HG02623 (cell line): ENCODE results near the gene OR6N2.

ENCODE experiments used
- ATAC-seq: cut with Tn5 transposase; IDR thresholded peaks from one replicate; pipeline ENCODE4 v1.9.1; 2021; ENCODE audit warnings: moderate library complexity; ENCODE audit not compliant: unreplicated experiment

OR6N2 gene, protein sequence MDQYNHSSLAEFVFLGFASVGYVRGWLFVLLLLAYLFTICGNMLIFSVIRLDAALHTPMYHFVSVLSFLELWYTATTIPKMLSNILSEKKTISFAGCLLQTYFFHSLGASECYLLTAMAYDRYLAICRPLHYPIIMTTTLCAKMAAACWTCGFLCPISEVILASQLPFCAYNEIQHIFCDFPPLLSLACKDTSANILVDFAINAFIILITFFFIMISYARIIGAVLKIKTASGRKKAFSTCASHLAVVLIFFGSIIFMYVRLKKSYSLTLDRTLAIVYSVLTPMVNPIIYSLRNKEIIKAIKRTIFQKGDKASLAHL

DNA sequence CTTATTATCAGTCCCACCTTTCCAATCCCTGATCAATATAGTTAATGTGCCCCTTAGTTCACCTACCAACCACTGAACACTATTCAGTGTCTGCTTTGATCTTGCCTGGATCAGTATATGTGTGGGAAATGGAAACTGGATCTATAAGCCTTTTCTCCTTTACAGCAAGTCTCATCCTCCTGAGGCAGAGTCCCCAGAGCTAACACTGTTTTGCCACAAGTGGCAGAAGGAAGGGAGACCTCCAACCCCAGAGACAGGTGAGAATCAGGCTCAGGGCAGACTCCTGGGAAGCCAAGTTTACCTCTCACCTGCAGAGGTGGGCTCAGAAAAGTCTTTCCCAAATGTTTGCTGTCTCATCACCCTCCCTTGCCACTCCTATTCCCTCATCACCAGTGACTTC, at the start of gene OR6N2:
OR6N2 (minus strand) TSS at position 101 of the 400 bp plus-strand sequence. CDS start 3,569 bp downstream, outside the sequence.
- no peak for ATAC-seq

DNA sequence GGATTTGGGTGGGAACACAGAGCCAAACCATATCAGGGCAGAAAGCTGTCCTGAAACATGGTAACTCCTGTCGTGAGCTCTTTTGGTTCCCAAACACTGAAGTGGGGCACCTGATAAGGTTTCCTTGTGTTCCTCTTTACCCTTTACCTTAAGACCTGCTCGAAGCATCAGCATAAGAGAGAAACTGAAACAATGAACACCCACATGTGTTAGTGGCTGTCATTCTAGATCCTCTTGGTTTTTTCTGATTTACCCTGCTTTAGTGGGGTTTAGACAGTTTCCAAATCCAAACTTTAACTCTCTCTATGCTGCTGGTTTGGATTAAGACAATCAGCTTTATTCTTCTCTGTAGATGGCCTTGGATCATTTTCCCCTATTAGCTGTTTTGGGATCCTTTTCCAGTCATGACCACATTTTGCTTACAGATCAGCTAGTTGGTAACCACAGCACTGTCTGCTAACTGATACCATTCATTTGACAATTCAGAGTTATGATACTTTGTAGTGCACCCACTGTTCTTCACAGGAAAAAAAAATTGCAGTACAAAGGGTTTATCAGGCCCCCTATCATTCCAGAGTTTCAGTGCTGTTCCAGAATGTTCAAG, 49.2 kb upstream of the OR6N2 start:
- peak; percentile 49 for ATAC-seq

DNA sequence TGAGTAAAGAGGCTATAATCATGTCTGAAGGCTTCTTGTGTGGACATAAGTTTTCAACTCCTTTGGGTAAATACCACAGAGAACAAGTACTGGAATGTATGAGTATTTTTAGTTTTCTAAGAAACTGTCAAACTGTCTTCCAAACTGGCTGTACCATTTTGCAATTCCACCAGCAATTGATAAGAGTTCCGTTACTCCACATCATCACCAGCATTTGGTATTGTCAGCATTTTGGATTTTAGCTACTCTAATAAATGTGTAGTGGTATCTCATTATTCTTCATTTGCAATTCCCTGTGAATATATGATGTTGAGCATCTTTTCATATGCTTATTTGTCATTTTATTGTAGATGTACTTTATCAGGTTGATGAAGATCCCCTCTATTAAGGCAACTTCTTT, 40.7 kb upstream of the OR6N2 start:
- ATAC-seq, result no peak

DNA sequence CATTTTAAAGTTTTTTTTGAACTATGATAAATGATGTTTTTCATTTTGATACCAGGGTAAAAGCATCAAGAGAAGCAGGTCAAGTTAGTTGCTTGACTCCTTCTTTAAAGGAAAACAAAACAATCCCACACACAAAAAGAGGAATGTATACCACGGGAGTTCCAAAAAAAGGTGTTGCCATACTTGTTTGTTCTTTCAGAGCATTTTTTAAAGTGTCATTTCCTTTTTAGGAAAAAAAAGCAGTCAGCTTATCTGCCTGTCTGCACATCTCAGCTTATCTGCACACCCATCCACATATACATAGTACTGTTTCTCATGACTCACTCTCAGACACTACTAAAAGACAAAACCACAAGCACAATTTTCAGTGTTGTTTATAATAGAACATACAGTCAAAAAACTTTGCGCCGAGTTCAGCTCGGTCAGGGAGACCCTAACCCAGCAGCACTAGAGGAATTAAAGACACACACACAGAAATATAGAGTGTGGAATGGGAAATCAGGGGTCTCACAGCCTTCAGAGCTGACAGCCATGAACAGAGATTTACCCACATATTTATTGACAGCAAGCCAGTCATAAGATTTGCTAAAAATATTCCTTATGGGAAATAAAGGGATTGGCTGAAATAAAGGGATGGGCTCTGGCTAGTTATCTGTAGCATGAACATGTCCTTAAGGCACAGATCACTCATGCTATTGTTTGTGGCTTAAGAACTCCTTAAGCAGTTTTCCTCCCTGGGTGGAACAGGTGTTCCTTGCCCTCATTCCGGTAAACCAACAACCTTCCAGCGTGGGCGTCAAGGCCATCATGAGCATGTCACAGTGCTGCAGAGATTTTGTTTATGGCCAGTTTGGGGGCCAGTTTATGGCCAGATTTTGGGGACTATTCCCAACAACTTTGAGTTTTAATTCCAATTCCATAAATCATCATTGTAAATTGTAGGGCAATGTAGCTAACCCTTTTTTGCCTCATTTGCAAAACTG, 38.7 kb upstream of the OR6N2 start:
- peak; percentile 89 for ATAC-seq

DNA sequence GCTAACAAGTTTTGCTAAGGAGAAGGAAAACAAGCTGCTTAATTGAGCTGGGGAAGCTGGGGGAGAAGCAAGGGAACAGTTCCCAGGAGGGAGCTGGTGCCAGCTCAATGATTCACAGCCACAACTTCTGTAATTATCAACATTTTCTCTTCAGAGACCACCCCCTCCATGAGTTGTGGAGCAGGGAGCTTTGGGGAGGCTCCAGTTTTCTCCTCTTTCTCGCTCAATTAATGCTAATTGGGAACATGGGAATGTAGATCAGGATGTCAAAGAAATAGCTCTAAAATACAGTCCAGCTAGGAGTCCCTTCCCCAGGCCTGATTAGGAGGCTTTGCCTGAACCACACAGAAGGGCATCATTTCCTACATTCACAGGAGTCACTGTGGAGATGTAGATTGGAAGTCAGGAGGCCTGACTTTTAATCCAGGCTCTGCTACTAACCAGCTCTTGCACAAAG, 38.0 kb upstream of the OR6N2 start:
- no peak for ATAC-seq

DNA sequence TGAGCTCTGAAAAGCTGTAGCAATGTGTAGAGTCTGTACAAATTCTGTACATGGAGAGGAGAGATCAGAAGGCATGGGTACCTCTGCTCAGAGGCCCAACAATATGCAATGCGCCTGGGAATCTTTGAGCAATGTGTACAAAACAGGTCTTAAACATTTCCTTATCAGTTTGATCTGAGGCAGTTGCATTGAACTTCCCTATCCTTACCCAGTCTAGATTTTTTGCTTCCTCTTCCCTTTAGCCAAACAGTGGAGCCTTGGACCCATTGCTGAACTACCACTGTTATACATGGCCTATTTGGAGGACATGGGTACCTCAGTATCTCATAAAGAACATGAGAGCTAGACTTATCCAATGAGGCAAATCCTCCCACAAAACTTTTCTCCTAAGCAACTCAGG, 37.6 kb upstream of the OR6N2 start:
- no peak for ATAC-seq

DNA sequence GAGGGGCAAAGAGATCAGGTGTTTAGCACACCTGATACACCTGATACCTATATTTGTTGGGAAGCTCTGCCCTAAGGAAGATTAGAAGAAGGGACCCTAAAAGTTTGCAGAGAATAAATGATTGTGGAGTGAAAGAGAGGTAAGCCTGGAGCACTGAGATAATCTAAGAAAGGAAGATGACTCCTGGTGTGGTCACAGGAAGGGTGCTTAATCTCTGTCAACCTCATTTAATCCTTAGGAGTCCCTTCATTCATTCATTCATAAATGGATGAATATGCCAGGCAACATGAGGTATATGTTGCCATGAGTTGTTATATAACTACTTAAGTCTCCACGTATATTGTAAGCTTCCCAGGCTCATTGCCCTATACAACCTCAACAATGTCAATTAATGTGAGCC, 34.0 kb upstream of the OR6N2 start:
- no peak for ATAC-seq

DNA sequence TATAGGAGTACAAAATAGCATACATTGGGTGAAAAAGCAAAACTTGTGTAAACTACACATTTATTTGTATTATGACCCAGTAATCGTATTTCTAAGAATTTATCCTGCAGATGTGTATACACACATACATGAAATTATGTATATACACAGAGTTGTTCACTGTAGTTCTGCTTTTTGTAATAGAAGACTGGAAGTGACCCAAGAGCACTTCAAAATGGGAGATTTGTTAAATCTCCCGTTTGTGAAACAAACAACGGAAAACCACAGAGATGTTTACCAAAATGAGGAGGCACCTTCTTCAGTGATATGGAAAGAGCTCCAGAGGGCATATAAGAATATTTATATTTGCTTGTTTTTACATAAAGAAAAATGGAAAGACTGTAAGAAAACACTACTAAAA, 32.2 kb upstream of the OR6N2 start:
- ATAC-seq, result no peak

DNA sequence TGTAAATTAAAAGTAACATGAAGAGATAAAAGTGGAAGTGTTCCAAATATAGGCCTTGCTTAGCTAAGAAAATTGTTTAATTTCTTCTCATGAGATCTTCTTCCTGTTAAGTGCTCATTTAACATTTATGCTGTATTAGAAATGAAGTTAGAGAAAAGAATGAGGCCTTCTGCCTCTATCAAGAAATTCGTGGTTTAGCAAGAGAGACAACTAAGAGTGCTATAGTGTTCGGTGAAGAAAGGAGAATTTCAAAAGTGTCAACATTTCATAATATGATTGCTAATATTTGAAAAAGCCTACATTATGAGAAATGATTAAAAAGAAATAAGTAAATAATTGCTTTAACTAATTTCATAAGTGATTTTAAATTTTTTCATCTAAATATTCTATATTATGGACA, 31.3 kb upstream of the OR6N2 start:
- ATAC-seq, result no peak

DNA sequence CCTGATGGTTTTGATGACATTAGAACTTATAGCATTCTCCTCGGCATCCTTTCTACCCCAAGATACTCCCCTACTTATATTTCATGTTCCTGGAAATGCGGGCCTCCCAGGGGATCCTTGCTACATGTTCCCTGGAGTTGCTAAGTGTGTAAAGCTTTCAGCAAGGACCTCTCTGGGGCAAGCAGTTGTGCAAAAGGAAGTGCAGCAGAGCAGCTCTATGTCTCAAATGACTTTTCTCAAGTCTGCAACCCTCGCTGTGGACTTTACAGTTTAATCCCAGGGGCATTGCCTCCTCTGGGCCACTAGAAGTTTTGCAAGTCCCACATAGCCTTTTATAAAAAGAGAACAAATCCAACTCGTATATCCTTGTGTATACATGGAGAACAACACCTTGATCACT, 29.3 kb upstream of the OR6N2 start:
- no peak for ATAC-seq

DNA sequence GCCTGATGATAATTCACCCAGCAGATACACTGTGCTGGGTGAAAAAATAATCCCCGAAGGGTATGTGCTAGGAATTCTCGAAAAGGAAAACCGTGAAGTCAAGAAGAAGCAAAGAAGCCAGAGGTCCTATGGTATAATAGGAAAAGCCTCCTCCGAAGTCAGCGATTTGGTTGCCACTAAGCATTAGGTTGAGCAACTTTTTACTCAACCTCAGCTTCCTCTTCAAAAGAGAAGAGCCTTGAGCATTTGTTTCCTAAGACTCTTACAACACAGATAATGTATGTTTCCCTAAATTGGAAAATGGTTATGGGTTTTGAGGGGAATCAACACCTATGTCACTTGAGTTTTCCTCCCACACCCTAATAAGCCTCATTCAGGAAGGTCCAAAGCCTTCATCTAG, 28.9 kb upstream of the OR6N2 start:
- no peak for ATAC-seq

DNA sequence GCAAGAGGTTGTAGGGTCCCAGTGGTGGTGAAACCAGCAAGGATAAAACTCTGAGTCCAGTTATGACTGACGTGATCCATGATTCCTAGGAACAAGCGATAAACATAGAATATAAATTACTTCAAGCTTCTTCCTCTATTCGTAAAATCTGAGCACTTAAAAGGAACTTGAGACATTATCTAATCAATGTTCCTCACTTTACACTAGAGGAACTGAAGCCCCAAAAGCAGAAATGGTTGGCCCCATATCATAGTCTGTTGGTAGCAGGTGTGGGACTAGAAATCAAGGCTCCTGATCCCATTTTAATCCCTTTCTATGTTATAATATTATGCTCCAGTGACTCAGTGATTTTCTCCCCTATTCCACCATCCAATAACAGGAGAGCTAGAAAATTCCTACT, 28.3 kb upstream of the OR6N2 start:
- ATAC-seq, result no peak

DNA sequence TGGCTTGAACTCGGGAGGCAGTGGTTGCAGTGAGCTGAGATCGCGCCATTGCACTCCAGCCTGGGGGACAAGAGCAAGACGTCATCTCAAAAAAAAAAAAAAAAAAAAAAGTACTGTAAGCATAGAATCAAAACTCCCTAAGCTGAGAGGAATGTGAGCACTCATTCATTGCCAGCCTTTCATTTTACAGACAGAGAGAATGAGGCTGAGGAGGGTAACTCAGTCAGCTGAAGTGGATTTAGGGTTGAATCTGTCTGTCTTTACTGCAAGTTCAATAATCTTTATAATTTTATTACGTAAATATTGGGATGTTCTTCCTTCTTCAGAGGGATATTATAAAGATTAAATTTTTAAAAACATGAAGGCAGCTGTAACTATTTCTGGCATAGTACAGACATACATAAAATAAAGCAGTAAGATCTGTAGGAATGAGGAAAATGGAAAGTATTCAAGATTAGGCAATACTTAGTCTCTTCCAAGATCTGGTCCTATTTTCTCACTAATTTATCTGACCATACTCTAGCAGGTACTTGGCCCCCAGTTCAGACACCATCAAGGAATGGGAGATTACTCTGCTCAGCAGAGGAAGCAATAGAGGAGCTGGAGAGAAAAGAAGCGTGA, 26.0 kb upstream of the OR6N2 start:
- no peak for ATAC-seq

DNA sequence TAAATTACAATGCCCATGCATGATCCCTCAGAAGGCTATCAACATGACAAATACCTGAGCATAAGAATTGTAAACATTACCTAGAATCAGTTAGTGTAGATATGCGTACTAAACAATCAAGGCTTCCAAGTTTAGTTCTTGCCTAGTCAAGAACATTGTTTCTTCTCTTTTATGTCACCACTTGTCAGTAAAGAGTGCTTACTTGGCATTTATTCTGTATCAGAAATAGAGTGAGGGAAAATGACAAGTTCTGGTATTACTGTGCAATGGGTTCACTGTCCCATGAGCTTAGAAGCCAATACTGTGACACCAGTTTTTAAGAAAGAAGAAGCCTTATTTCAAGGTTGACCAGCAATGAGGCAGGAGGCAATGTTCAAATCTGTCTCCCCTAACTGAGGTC, 22.7 kb upstream of the OR6N2 start:
- ATAC-seq, result no peak

DNA sequence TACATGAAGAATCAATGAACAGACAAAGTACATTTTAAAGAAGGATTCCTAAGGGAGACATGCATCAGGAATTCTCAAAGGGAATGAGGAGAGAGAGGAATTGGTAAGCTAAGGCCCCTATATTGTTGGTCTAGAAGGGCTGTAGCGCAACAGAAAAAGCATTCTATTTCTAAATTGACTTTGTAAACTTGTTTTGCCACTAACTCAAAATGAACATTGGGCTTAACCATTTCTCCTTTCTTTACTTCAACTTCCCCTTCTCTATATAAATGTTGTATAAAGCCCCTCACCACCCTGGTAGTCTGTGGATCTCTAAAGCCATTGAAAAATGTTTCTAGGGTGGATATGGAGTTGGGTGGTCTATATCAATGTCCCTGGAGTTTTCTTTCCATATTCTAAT, 20.4 kb upstream of the OR6N2 start:
- no peak for ATAC-seq

DNA sequence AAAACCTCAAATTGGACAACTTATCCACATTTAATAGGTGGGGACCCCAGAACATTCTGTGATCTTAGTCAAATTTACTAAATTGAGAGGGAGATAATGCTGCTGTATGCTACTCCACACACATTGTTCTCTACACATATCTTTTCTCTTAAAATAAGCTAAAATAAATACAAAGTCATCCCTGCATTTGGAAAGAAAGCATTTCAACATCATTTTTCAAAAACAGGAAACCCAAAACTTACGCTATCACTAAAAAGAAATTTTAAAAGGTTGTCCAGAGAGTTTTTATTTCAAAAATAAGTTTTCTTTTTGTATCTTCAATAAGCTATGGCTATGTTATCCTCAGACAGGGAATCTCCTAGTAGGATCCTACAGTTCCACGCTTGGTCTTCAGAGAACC, 19.5 kb upstream of the OR6N2 start:
- no peak for ATAC-seq

DNA sequence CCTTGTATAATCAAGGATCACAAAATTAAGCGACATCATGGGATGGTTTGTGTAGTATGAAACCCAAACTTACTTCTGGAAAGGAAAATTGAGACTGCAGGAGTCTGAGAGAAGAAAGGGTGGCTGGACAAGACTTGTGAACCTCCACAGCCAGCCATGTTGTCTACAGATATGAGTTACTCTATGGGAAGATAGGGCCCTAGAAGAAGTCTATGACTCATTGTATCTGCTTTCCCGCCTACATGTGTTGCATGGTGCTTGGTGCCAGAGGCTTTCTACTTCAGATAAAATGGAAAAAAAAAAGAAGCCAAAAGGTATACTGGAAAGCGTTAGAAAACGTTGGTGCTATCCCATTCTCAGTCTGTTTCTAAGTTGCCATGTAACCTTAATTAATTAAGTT, 18.7 kb upstream of the OR6N2 start:
- no peak for ATAC-seq

DNA sequence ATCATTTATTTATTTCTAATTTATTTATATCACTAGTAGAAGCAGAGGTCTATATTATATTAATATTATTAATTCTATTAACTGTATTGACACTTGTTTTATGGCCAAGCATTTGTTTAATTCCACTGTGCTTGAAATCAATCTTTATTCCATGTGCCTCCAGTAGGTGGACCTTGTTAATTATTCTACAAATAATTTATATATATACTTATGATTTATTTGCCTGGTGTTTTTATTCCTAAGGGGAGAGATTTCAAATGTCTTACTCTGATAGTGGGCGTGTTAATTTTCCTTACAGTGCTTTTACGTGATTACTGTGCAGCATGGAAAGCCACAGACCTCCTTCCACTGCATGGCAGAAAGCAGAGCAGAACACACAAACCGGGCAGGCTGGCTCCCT, 17.5 kb upstream of the OR6N2 start:
- ATAC-seq, result no peak

DNA sequence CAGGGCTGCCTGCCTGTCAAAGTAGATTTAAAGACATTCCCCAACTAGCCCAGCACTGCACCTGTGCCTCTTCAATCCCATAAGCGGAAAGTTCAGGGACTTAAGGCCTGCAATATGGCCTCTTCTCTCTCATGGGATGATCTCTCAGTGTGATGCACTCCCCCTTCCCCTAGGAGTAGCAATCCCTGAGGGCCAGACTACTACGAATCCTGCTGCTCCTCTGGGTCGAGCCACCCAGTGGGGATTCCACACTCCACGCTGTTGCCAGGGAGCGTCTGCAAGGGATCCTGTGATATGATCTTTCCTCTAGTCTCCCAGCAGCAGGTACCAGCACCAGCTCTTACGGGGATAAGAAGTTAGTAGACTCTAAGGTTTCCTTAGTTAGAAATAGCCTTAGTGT, 13.2 kb upstream of the OR6N2 start:
- no peak for ATAC-seq

DNA sequence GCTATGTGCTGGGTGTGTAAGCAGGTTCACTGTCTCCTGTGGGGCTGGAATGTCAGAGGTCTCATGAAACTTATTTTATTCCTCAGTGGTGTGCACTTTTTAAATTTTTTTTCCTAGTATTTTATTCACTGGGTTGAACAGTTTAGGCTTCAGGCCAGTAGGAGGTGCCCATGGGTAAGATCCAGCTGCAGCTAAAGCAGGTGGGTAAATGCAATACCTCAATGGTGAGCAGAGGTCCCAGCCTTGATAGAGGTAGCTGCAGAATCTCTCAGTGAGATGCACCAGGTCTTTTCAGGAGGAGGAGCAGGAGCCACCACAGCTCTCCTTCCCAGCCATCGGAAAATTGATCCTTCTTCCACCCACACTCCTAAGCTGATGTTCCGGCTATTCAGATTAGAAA, 12.6 kb upstream of the OR6N2 start:
- no peak for ATAC-seq
